Bronchial epithelial cell (primary cell): Measurements from ENCODE around the gene RAPGEF1. TPM values are rescaled to one million over a fixed set of nuclear protein-coding genes. Genes with fewer than 3 reads are reported as not detected.
A peak's percentile ranks its signal among the peaks of the same experiment; 100 is the strongest.

Source experiments
- DNase-seq: peaks from one replicate; pipeline ENCODE4 v3.0.0-alpha.2; 2010; ENCODE audit warnings: low read depth
- FAIRE-seq: peaks from 2 replicates; lab custom pipeline; 2011; peaks lifted over from hg19 to GRCh38; lab: Jason Lieb, UNC
- H3K27me3 ChIP-seq: 2 replicates; pipeline ENCODE4 v1.5.1; 2011; ENCODE audit warnings: low read length; ENCODE audit not compliant: control insufficient read depth, insufficient read depth
- H3K36me3 ChIP-seq: 2 replicates; pipeline ENCODE4 v1.5.1; 2011; ENCODE audit warnings: low read length; ENCODE audit not compliant: control insufficient read depth, insufficient read depth
- H3K4me3 ChIP-seq: 2 replicates; pipeline ENCODE4 v1.5.1; 2011; ENCODE audit warnings: mild to moderate bottlenecking, low read depth, low read length, control low read depth
- CTCF ChIP-seq: IDR thresholded peaks from 2 replicates; pipeline ENCODE4 v1.5.1; 2011; ENCODE audit warnings: mild to moderate bottlenecking, moderate library complexity, low read length, control low read depth, inconsistent platforms; ENCODE audit not compliant: insufficient read depth, severe bottlenecking
- total RNA-seq: library from RNA; depleted of rRNA; stranded (reverse); fragments of >200 nt; gene quantifications from 2 replicates; pipeline ENCODE4 v1.2.1, GENCODE V29; 2014

The RAPGEF1 gene
- total RNA-seq, 1 donor from 2014 or later: 19.2 TPM

GRCh38 chr9:131693651-131694597 is 46.0 kb downstream of the RAPGEF1 start:
- DNase-seq (no peak), FAIRE-seq (no peak)
- Histone ChIP-seq H3K27me3 (no peaks in the 10 kb centered on the region), H3K36me3 (no peaks in the 10 kb centered on the region), H3K4me3 (no peak overlapping the region)
- no peak for TF ChIP-seq CTCF

GRCh38 chr9:131692612-131693562 is 47.0 kb downstream of the RAPGEF1 start:
- DNase-seq (peak; percentile 80), FAIRE-seq (peak; percentile 50)
- TF ChIP-seq CTCF: no peak
- H3K36me3 ChIP-seq: no peaks in the 10 kb centered on the region
- H3K4me3 ChIP-seq: no peak overlapping the region
- no peaks in the 10 kb centered on the region for H3K27me3 ChIP-seq

GRCh38 chr9:131691969-131692611 is 47.8 kb downstream of the RAPGEF1 start:
- Histone ChIP-seq H3K27me3 (no peaks in the 10 kb centered on the region), H3K4me3 (no peak overlapping the region), H3K36me3 (no peaks in the 10 kb centered on the region)
- DNase-seq (no peak), FAIRE-seq (no peak)
- TF ChIP-seq CTCF: no peak

GRCh38 chr9:131690941-131691573 is 48.8 kb downstream of the RAPGEF1 start:
- TF ChIP-seq CTCF: no peak
- H3K36me3 ChIP-seq: no peaks in the 10 kb centered on the region
- no peak for FAIRE-seq
- H3K27me3 ChIP-seq: no peaks in the 10 kb centered on the region
- DNase-seq: no peak
- no peak overlapping the region for H3K4me3 ChIP-seq

GRCh38 chr9:131690462-131690861 is 49.4 kb downstream of the RAPGEF1 start:
- no peak for TF ChIP-seq CTCF
- H3K36me3 ChIP-seq: no peaks in the 10 kb centered on the region
- H3K4me3 ChIP-seq: no peak overlapping the region
- FAIRE-seq: no peak
- H3K27me3 ChIP-seq: no peaks in the 10 kb centered on the region
- DNase-seq: no peak
